Measurements from ENCODE around the gene CASQ1.

Gene CASQ1

DNA sequence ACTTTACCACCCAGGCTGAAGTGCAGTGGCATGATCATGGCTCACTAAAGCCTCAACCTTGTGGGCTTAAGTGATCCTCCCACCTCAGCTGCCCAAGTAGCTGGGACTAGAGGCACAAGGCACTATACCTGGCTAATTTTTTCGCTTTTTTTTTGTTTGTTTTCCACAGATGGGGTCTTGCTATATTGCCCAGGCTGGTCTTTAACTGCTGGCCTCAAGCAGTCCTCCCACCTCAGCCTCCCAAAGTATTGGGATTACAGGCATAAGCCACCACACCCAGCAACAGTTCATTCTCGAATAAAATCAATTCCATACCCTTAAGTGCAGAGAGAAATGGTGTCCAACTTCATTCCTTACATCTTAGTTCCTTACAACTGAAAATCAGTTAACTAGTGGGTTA lies 47.2 kb downstream of the CASQ1 start:
- ChIA-PET POLR2A (no interaction called here), CTCF (no interaction called here)
- no peak for DNase-seq (ENCODE audit: extremely low spot score)
- TF ChIP-seq LEF1 (IDR thresholded peaks at IDR 0.05; ENCODE audit: borderline replicate concordance) (no peak), FOXM1 (IDR thresholded peaks at IDR 0.05; ENCODE audit: borderline replicate concordance) (no peak), SUZ12 (IDR thresholded peaks at IDR 0.05) (no peak), BHLHE40 (IDR thresholded peaks at IDR 0.05; ENCODE audit: borderline replicate concordance) (no peak), SP1 (IDR thresholded peaks at IDR 0.05) (no peak), CTBP1 (IDR thresholded peaks at IDR 0.05; ENCODE audit: borderline replicate concordance) (no peak), FOXK2 (IDR thresholded peaks at IDR 0.05) (no peak), FOXA1 (IDR thresholded peaks at IDR 0.05) (no peak)

DNA sequence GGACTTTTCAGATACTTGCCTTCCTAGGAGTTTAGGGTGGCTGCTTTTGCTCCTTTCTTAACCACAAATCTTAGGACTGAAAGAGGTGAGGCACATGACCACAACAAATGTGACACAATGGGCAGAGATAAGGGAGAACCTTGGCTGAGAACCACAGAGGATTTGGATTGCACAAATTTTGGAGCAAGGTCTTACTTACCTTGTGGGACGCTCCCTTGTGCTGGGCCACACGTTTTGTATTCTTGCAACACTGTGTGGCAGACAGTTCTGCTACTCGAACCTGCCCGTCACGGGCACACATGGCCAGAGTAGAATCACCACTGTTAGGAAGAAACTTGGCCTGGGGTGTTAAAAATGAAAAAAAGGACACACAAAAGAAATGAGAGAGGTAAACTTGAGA lies 48.0 kb downstream of the CASQ1 start:
- ChIA-PET CTCF (interaction anchor here (0.7 kb wide), 1 partner anchor 137 kb away, joined by 3 read pairs; no protein-coding TSS in a partner anchor), POLR2A (no interaction called here)
- no peak for DNase-seq (ENCODE audit: extremely low spot score)
- TF ChIP-seq SP1 (IDR thresholded peaks at IDR 0.05) (no peak), TARDBP (IDR thresholded peaks at IDR 0.05) (no peak), BHLHE40 (IDR thresholded peaks at IDR 0.05; ENCODE audit: borderline replicate concordance) (no peak), FOXK2 (IDR thresholded peaks at IDR 0.05) (no peak), ELF4 (IDR thresholded peaks at IDR 0.05) (no peak)

DNA sequence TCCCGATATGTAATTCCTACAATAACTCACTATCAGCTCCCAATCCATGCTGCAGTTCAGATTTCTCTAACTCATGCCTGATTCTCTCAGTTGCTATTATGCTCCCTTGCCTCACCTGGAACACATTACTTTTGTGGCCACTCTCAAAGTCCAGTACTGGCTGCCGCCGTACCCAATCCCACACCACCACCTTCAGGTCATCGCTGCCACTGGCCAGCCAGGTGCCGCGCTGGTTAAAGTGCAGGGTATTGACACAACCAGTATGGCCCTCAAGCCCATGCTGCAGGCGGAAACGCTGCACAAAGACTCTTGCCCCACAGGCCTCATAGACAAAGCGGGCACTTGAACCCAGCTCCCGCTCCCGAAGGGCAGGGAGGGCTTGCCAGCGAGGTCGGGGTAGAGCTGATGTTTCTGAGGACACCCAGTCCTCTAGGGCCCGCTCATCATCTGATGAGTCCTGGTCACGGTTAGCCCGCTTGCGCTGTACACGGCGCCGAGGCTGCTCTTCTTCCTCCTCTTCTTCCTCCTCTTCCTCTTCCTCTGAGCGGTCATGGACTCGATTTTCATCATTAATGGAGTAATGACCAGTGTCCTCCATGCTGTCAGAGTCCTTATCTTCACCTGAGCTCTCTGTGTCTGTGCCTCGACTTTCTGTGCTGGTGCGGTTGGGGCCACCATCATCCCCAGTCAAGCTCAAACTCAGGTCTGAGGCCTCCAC lies 49.4 kb downstream of the CASQ1 start:
- ChIA-PET POLR2A (interaction anchor here (1.1 kb wide), 1 partner anchor 9 kb away, joined by 3 read pairs; no protein-coding TSS in a partner anchor), CTCF (interaction anchor here (0.8 kb wide), 1 partner anchor 13 kb away, joined by 5 read pairs; no protein-coding TSS in a partner anchor)
- no peak for TF ChIP-seq LEF1 (IDR thresholded peaks at IDR 0.05; ENCODE audit: borderline replicate concordance)
- TF ChIP-seq HDGF (IDR thresholded peaks at IDR 0.05; ENCODE audit: borderline replicate concordance), result no peak
- TF ChIP-seq BHLHE40 (IDR thresholded peaks at IDR 0.05; ENCODE audit: borderline replicate concordance), result no peak
- TF ChIP-seq ELF4 (IDR thresholded peaks at IDR 0.05), result no peak
- no peak for TF ChIP-seq ARNT (IDR thresholded peaks at IDR 0.05)
- no peak for TF ChIP-seq L3MBTL2 (conservative IDR thresholded peaks at IDR 0.05)
- no peak for TF ChIP-seq FOXA1 (IDR thresholded peaks at IDR 0.05)
- TF ChIP-seq TARDBP (IDR thresholded peaks at IDR 0.05), result no peak
- TF ChIP-seq NFRKB (IDR thresholded peaks at IDR 0.05), result no peak
- no peak for TF ChIP-seq ZNF384 (IDR thresholded peaks at IDR 0.05)
- no peak for DNase-seq (ENCODE audit: extremely low spot score)

DNA sequence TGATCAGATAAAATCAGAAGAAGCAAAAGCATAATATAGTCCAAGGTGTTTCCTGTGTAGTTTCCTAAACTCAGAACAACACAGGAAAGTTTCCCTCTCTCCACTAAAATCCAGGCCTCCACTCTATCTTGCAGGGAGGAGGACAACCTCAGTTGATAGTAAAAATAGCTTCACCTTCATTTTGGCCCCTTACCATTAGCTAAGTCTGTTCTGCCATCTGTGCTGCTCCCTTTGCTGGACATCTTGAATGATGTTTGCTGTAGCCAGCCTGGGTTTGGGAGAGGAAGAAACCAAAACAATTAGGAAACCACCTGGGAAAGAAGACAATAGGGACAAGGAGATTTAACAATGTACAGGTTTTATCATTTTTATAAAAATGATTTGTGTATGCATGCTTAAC lies 53.4 kb downstream of the CASQ1 start:
- CTCF ChIA-PET, result interaction anchor here (0.7 to 1.8 kb wide), 4 partner anchors 8 to 158 kb away, joined by 3 to 6 read pairs (median 4); no protein-coding TSS in a partner anchor
- POLR2A ChIA-PET, result no interaction called here
- DNase-seq (ENCODE audit: extremely low spot score), result no peak
- TF ChIP-seq ZNF384 (IDR thresholded peaks at IDR 0.05) (no peak), SP1 (IDR thresholded peaks at IDR 0.05) (no peak), CTBP1 (IDR thresholded peaks at IDR 0.05; ENCODE audit: borderline replicate concordance) (no peak), FOXA1 (IDR thresholded peaks at IDR 0.05) (no peak), ARNT (IDR thresholded peaks at IDR 0.05) (no peak), BHLHE40 (IDR thresholded peaks at IDR 0.05; ENCODE audit: borderline replicate concordance) (no peak), SUZ12 (IDR thresholded peaks at IDR 0.05) (no peak)

DNA sequence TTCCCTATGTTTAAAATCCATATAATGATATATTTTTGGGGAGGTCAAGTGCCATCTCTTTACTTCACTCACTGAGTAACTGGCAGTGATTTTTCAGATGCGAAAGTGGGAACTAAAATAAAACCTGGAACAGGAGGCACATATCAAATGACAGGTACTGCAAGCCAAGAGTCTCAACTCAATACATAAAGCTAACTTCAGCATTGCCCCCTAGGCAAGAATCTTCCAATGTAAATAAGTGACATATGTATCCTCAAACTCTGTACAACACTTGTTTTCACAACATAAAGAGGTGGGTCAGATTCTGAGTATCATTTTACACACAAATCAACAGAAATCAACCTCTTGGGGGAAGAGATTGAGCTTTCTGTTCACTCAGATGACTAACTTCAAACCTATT lies 53.8 kb downstream of the CASQ1 start:
- ChIA-PET CTCF (interaction anchor here (0.9 to 1.8 kb wide), 3 partner anchors 8 to 158 kb away, joined by 3 to 6 read pairs (median 5); no protein-coding TSS in a partner anchor), POLR2A (interaction anchor here (1.0 kb wide), 1 partner anchor 18 kb away, joined by 3 read pairs; the partner anchor contains the start of gene DCAF8)
- no peak for DNase-seq (ENCODE audit: extremely low spot score)
- TF ChIP-seq L3MBTL2 (conservative IDR thresholded peaks at IDR 0.05) (no peak), FOXM1 (IDR thresholded peaks at IDR 0.05; ENCODE audit: borderline replicate concordance) (no peak), TARDBP (IDR thresholded peaks at IDR 0.05) (no peak), HDGF (IDR thresholded peaks at IDR 0.05; ENCODE audit: borderline replicate concordance) (no peak), CTBP1 (IDR thresholded peaks at IDR 0.05; ENCODE audit: borderline replicate concordance) (no peak)

DNA sequence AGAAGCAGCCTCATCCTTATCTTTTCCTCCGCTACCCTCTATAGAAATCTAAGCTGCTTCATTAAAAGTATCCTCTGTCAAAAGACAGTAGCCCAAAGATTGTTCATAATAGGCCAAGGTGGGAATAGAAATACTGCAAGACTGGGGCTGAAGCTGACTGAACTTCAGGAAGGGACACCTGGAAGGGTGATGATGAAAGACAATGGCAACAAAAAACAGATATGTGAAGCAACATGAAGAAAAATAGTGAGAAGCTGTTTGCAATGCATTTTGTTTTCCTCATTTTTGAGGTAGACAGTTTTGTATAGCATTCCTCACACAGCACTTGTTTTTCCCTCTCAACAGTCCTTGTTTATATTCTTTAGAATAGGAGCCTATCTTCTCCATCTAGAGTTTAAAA lies 55.1 kb downstream of the CASQ1 start:
- CTCF ChIA-PET, result interaction anchor here (1.1 to 1.8 kb wide), 4 partner anchors 17 to 52 kb away, joined by 3 to 5 read pairs (median 4); no protein-coding TSS in a partner anchor
- POLR2A ChIA-PET, result interaction anchor here (1.0 kb wide), 1 partner anchor 17 kb away, joined by 3 read pairs; the partner anchor contains the start of gene DCAF8
- TF ChIP-seq, protein P1, sequence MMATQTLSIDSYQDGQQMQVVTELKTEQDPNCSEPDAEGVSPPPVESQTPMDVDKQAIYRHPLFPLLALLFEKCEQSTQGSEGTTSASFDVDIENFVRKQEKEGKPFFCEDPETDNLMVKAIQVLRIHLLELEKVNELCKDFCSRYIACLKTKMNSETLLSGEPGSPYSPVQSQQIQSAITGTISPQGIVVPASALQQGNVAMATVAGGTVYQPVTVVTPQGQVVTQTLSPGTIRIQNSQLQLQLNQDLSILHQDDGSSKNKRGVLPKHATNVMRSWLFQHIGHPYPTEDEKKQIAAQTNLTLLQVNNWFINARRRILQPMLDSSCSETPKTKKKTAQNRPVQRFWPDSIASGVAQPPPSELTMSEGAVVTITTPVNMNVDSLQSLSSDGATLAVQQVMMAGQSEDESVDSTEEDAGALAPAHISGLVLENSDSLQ (IDR thresholded peaks at IDR 0.05), result no peak
- TF ChIP-seq CTBP1 (IDR thresholded peaks at IDR 0.05; ENCODE audit: borderline replicate concordance), result no peak
- TF ChIP-seq FOXM1 (IDR thresholded peaks at IDR 0.05; ENCODE audit: borderline replicate concordance), result no peak
- no peak for TF ChIP-seq SUZ12 (IDR thresholded peaks at IDR 0.05)
- TF ChIP-seq FOXA1 (IDR thresholded peaks at IDR 0.05), result no peak
- no peak for TF ChIP-seq NFRKB (IDR thresholded peaks at IDR 0.05)
- no peak for TF ChIP-seq FOXK2 (IDR thresholded peaks at IDR 0.05)
- no peak for TF ChIP-seq ELF4 (IDR thresholded peaks at IDR 0.05)
- TF ChIP-seq L3MBTL2 (conservative IDR thresholded peaks at IDR 0.05), result no peak
- DNase-seq (ENCODE audit: extremely low spot score), result no peak

DNA sequence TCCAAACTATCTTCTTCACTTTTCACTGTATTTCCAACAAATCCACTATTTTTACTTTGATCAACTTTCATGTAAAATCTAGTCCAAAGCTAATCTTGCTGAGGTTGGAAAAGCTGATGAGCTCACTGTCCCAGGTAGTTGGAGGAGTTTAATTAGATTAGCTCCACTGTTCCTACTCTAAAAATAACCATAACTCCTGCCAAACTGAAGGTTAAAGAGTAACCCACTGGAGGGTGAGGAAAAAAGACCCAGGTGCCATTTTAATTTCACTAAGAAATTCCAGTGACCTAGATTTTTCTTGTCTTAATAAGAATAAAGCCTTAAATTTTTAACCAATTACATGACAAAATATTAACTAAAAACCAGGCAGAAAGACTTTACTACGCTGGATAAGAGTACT lies 56.7 kb downstream of the CASQ1 start:
- TF ChIP-seq FOXM1 (IDR thresholded peaks at IDR 0.05; ENCODE audit: borderline replicate concordance) (no peak), LEF1 (IDR thresholded peaks at IDR 0.05; ENCODE audit: borderline replicate concordance) (no peak), FOXK2 (IDR thresholded peaks at IDR 0.05) (no peak), FOXA1 (IDR thresholded peaks at IDR 0.05) (no peak), L3MBTL2 (conservative IDR thresholded peaks at IDR 0.05) (no peak)
- CTCF ChIA-PET, result interaction anchor here (1.6 kb wide), 1 partner anchor 27 kb away, joined by 5 read pairs; no protein-coding TSS in a partner anchor
- DNase-seq (ENCODE audit: extremely low spot score), result no peak
- POLR2A ChIA-PET, result no interaction called here

All from HEK293T (cell line).